Sigmoid colon (tissue), 4 donors: Measurements from ENCODE around the gene SHF.

Experiments
- CTCF ChIP-seq, 4 experiments: fragments of 450-650 bp in 3 of 4; fragments of 200-600 bp in 1 of 4; IDR thresholded peaks; one replicate each; pipeline ENCODE4 v1.5.1; 2016 to 2019; ENCODE audit warnings: antibody characterized with exemption in 4 of 4, mild to moderate bottlenecking in 3 of 4, moderate library complexity in 2 of 4
- EP300 ChIP-seq, 4 donors: sonication (generic); formaldehyde crosslinking; IDR thresholded peaks; one replicate each; pipeline ENCODE4 v1.6.1; 2017; ENCODE audit warnings: antibody characterized with exemption in 4 of 4
- POLR2A ChIP-seq, 2 donors: fragments of 450-650 bp; IDR thresholded peaks; one replicate each; pipeline ENCODE4 v1.6.1; 2016; ENCODE audit warnings: antibody characterized with exemption in 2 of 2, mild to moderate bottlenecking in 2 of 2, moderate library complexity in 2 of 2

- TF ChIP-seq CTCF (IDR thresholded peaks at IDR 0.05) = no peak
- no peak for TF ChIP-seq EP300 (IDR thresholded peaks at IDR 0.05)
- TF ChIP-seq POLR2A (IDR thresholded peaks at IDR 0.05) = no peak
Observed at GRCh38 chr15:45130291-45131000, 57.3 kb downstream of the SHF start.
